A673 (cell line): ENCODE measurements around the gene HSPG2. TPM values are rescaled to one million over a fixed set of nuclear protein-coding genes. Genes with fewer than 3 reads are reported as not detected.

Experiments used
- BruUV-seq: library from RNA; stranded (reverse); fragments of 400-500 nt; replicated peaks from 2 replicates; lab custom pipeline; 2021; lab: Mats Ljungman, UMichigan
- CTCF ChIA-PET: fragments of 300-600 bp; sonication (Branson Sonifier 250); formaldehyde crosslinking; loops from one replicate; lab custom pipeline; 2022; ENCODE audit warnings: antibody characterized with exemption; lab: Charles Lee
- POLR2A ChIA-PET: fragments of 300-600 bp; sonication (Branson Sonifier 250); formaldehyde crosslinking; loops from one replicate; lab custom pipeline; 2022; ENCODE audit warnings: antibody characterized with exemption; ENCODE audit not compliant: low non-redundant PET; lab: Charles Lee
- DNase-seq: peaks from one replicate; pipeline ENCODE4 v3.0.0-alpha.2; 2015; ENCODE audit warnings: low spot score
- H3K27ac ChIP-seq: fragments of 200-600 bp; sonication (generic); 2 replicates; pipeline ENCODE4 v1.5.1; 2016; ENCODE audit warnings: mixed run types, low read depth, mild to moderate bottlenecking, mixed read lengths, antibody characterized with exemption, low read length; ENCODE audit not compliant: poor library complexity, severe bottlenecking
- H3K27me3 ChIP-seq: fragments of 200-600 bp; sonication (generic); replicated peaks from 2 replicates; pipeline ENCODE4 v1.6.1; 2017; ENCODE audit warnings: mixed run types, low read depth, mild to moderate bottlenecking, mixed read lengths, antibody characterized with exemption, low read length; ENCODE audit not compliant: insufficient read depth, poor library complexity
- H3K36me3 ChIP-seq: fragments of 200-600 bp; sonication (generic); 2 replicates; pipeline ENCODE4 v1.6.1; 2016; ENCODE audit warnings: mixed run types, mild to moderate bottlenecking, mixed read lengths, antibody characterized with exemption, low read length; ENCODE audit not compliant: insufficient read depth, poor library complexity, severe bottlenecking
- H3K4me1 ChIP-seq: fragments of 200-600 bp; sonication (generic); 2 replicates; pipeline ENCODE4 v1.6.1; 2017; ENCODE audit warnings: mixed run types, mild to moderate bottlenecking, mixed read lengths, antibody characterized with exemption, low read length; ENCODE audit not compliant: insufficient read depth, poor library complexity, severe bottlenecking
- H3K4me3 ChIP-seq: fragments of 200-600 bp; sonication (generic); 2 replicates; pipeline ENCODE4 v1.5.1; 2016; ENCODE audit warnings: low read depth, mixed run types, mild to moderate bottlenecking, mixed read lengths, low read length; ENCODE audit not compliant: poor library complexity, severe bottlenecking
- H3K9me3 ChIP-seq: fragments of 200-600 bp; sonication (generic); 2 replicates; pipeline ENCODE4 v1.6.1; 2016; ENCODE audit warnings: mixed run types, low read depth, mild to moderate bottlenecking, mixed read lengths, antibody characterized with exemption, low read length; ENCODE audit not compliant: poor library complexity, severe bottlenecking
- CTCF ChIP-seq: fragments of 300-800, 200-600 bp; sonication (generic); conservative IDR thresholded peaks from 2 replicates; pipeline ENCODE4 v1.5.1; 2017; ENCODE audit warnings: low read depth, mild to moderate bottlenecking, antibody characterized with exemption, low read length, moderate library complexity, mixed read lengths
- EZH2 ChIP-seq: fragments of 200-600 bp; sonication (generic); IDR thresholded peaks from 2 replicates; pipeline ENCODE4 v1.6.1; 2017; ENCODE audit warnings: borderline replicate concordance, low read depth, mild to moderate bottlenecking, mixed read lengths, antibody characterized with exemption, low read length; ENCODE audit not compliant: poor library complexity, severe bottlenecking
- intact Hi-C: fragments of 100-400 bp; cut with micrococcal nuclease; formaldehyde crosslinking; loops from one replicate; pipeline ENCODE4 v1.10.0; 2022; ENCODE audit not compliant: unreplicated experiment
- total RNA-seq: library from RNA; stranded (reverse); gene quantifications from 2 replicates; pipeline ENCODE4 v1.2.3, GENCODE V29; 2021

Gene HSPG2
- total RNA-seq, 1 experiment from 2014 or later = 10.4 TPM

GRCh38 chr1:21854090-21854750 is 82.9 kb downstream of the HSPG2 start:
- no TSS peak for BruUV-seq
- Histone ChIP-seq H3K9me3 (no peaks in the 10 kb centered on the region), H3K27me3 (no peaks in the 10 kb centered on the region), H3K36me3 (no peaks in the 10 kb centered on the region), H3K4me1 (no peaks in the 10 kb centered on the region), H3K27ac (no peak overlapping the region), H3K4me3 (no peak overlapping the region)
- intact Hi-C loops = no loop called here
- TF ChIP-seq EZH2 (no peak), CTCF (no peak)
- no peak for DNase-seq
- POLR2A ChIA-PET = no interaction called here
- CTCF ChIA-PET = no interaction called here

- no peak for TF ChIP-seq CTCF
- TF ChIP-seq EZH2 = no peak
- BruUV-seq = no TSS peak
- intact Hi-C loops = no loop called here
- DNase-seq = no peak
- ChIA-PET CTCF (interaction anchor here (0.6 kb wide), 1 partner anchor 350 kb away, joined by 3 read pairs; no protein-coding TSS in a partner anchor), POLR2A (no interaction called here)
- no peaks in the 10 kb centered on the region for H3K27me3 ChIP-seq
- no peak overlapping the region for H3K4me3 ChIP-seq
- no peak overlapping the region for H3K27ac ChIP-seq
- no peaks in the 10 kb centered on the region for H3K4me1 ChIP-seq
- H3K9me3 ChIP-seq = no peaks in the 10 kb centered on the region
- no peaks in the 10 kb centered on the region for H3K36me3 ChIP-seq
Measured at GRCh38 chr1:21853131-21853427, 84.0 kb downstream of the HSPG2 start.

- Histone ChIP-seq H3K4me3 (no peak overlapping the region), H3K27me3 (no peaks in the 10 kb centered on the region), H3K27ac (no peak overlapping the region), H3K9me3 (no peaks in the 10 kb centered on the region), H3K36me3 (no peaks in the 10 kb centered on the region), H3K4me1 (no peaks in the 10 kb centered on the region)
- CTCF ChIA-PET = interaction anchor here (0.6 kb wide), 1 partner anchor 350 kb away, joined by 3 read pairs; no protein-coding TSS in a partner anchor
- intact Hi-C loops = no loop called here
- no TSS peak for BruUV-seq
- TF ChIP-seq EZH2 = no peak
- TF ChIP-seq CTCF = no peak
- POLR2A ChIA-PET = no interaction called here
- no peak for DNase-seq
Measured at GRCh38 chr1:21852282-21853130, 84.6 kb downstream of the HSPG2 start.
